ENCODE results near the gene THEMIS.

DNA sequence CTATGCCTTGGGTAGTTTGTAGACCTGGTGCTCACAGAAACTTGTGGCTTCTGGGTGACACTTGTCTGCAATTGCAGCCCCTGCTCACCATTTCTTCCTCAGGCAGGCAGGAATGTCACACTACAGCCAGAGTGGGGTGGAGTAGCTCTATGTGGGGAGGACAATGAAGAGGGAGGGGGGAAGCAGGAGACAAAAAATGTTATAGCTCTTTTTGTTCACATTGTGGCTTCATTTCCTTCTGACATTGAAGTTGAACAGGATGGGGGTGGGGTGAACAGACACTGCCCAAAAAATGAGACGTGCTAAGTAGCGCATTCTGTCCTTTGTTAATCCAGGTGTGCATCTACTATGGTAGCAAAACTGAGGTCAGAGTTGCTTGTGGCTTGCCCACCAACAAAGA is at the start of gene THEMIS:
- TF ChIP-seq CTCF (optimal IDR thresholded peaks at IDR 0.05 in 1 of 3, IDR thresholded peaks at IDR 0.05 in 1 of 3, conservative IDR thresholded peaks at IDR 0.05 in 1 of 3; ENCODE audit: extremely low read depth in 1 of 3, insufficient read depth in 2 of 3, low read length in 3 of 3) (no peak), EZH2 (IDR thresholded peaks at IDR 0.05; ENCODE audit: low read length) (no peak)
